PC-3 (cell line): ENCODE data around the gene PIN1.

Source experiments
- CTCF ChIP-seq: fragments of 300-600 bp; sonication (generic); conservative IDR thresholded peaks from 2 replicates; pipeline ENCODE4 v1.5.1; 2017; ENCODE audit warnings: antibody characterized with exemption, low read depth, mild to moderate bottlenecking, low read length
- EZH2 ChIP-seq: fragments of 300-600 bp; sonication (generic); IDR thresholded peaks from one replicate; pipeline ENCODE4 v1.6.1; 2017; ENCODE audit warnings: antibody characterized with exemption, mild to moderate bottlenecking, low read length; ENCODE audit not compliant: unreplicated experiment
- EZH2phosphoT487 ChIP-seq: fragments of 300-600 bp; sonication (generic); IDR thresholded peaks from 2 replicates; pipeline ENCODE4 v1.6.1; 2018; ENCODE audit warnings: mild to moderate bottlenecking, antibody characterized with exemption, low read length, borderline replicate concordance

- TF ChIP-seq CTCF (no peak), EZH2phosphoT487 (no peak), EZH2 (no peak)
Observed at GRCh38 chr19:9797871-9798270, 37.2 kb upstream of the PIN1 start.
